ENCODE results near the gene GPR82. TPM values are rescaled to one million over a fixed set of nuclear protein-coding genes. Genes with fewer than 3 reads are reported as not detected.

GPR82 gene
- total RNA-seq, 1 donor from 2014 or later, result not detected

DNA sequence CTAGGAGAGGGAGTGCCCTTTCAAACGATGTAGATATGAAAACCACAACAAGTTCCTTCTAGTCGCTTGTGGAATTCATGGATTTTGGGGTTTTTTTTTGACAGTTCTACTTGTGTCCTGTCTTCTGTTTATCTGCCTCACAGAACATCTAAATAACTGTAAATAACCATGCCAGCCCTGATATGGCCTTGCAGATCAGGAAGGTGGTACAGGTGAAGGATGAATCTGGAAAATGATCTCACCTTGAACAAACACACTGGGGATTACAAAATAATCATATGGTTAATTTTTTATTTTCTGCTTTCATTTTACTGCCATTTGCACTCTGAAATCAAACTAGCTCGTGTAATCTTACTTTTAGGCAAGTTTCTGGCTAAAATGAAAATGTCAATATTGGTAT lies 37.2 kb downstream of the GPR82 start:
- Histone ChIP-seq H3K9me3 (no peaks in the 10 kb centered on the region), H3K4me3 (no peak overlapping the region), H3K4me1 (no peaks in the 10 kb centered on the region), H3K27ac (no peak overlapping the region), H3K36me3 (no peaks in the 10 kb centered on the region), H3K27me3 (no peaks in the 10 kb centered on the region)
- intact Hi-C loops (cut with DNase I), result loop anchor here (5.0 to 10.0 kb wide), 2 partner anchors 204 to 486 kb away; no protein-coding TSS in a partner anchor
- TF ChIP-seq CTCF (IDR thresholded peaks at IDR 0.05), result no peak
- no peak for DNase-seq (ENCODE audit: low spot score in 2 of 2)

DNA sequence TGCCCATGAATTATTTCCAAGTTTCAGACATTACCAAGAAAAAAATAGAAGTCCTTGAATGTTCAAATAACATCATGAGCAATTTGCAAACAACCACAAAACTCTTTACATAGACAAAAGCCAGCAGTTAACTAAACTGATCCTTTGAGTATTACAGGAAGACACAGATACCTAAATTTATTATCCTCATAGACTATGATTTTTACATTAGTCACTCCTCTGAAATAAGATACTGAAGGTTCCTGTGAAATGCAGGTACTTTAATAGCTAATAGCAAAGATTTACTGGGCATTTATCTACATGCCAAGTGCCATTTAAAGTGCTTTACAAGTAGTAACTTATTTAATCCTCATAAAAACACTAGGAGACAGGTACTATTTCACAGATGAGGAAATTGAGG lies 37.7 kb downstream of the GPR82 start:
- Histone ChIP-seq H3K4me3 (no peak overlapping the region), H3K27ac (no peak overlapping the region), H3K36me3 (no peaks in the 10 kb centered on the region), H3K4me1 (no peaks in the 10 kb centered on the region), H3K27me3 (no peaks in the 10 kb centered on the region), H3K9me3 (no peaks in the 10 kb centered on the region)
- TF ChIP-seq CTCF (IDR thresholded peaks at IDR 0.05), result no peak
- no peak for DNase-seq (ENCODE audit: low spot score in 2 of 2)
- intact Hi-C loops (cut with DNase I), result loop anchor here (5.0 to 10.0 kb wide), 2 partner anchors 204 to 487 kb away; no protein-coding TSS in a partner anchor

- intact Hi-C loops (cut with DNase I), result no loop called here
- H3K27ac ChIP-seq, result no peak overlapping the region
Measured at GRCh38 chrX:41779030-41779564, 55.1 kb downstream of the GPR82 start.

More at GRCh38 chrX:41779030-41779564, 55.1 kb downstream of the GPR82 start:
- H3K4me1 ChIP-seq, result peaks cover 0 to 4% of the 10 kb centered on the region in 2 donors
- no peaks in the 10 kb centered on the region for H3K27me3 ChIP-seq
- no peak for TF ChIP-seq CTCF (IDR thresholded peaks at IDR 0.05)
- DNase-seq (ENCODE audit: low spot score in 2 of 2), result no peak
- no peaks in the 10 kb centered on the region for H3K9me3 ChIP-seq
- H3K4me3 ChIP-seq, result no peak overlapping the region
- no peaks in the 10 kb centered on the region for H3K36me3 ChIP-seq

Other genes with a start within 250 kb of the GPR82 start
- gene GPR34, start 35.2 kb upstream of the GPR82 start, total RNA-seq, result 1.5 TPM
- 33.7 TPM for gene CASK, start 199.4 kb downstream of the GPR82 start, total RNA-seq